Endothelial cell of umbilical vein (primary cell): ENCODE measurements around the gene DENND2C. TPM values are rescaled to one million over a fixed set of nuclear protein-coding genes. Genes with fewer than 3 reads are reported as not detected.

Experiments used
- BruUV-seq: library from RNA; stranded (reverse); fragments of 400-500 nt; replicated peaks from 2 replicates; lab custom pipeline; 2021; lab: Mats Ljungman, UMichigan
- CTCF ChIA-PET: fragments of 300-600, 350-600 bp; sonication (Branson Sonifier 250); formaldehyde crosslinking; loops from one replicate; lab custom pipeline; 2021; ENCODE audit warnings: antibody characterized with exemption, inconsistent platforms; lab: Charles Lee
- POLR2A ChIA-PET: fragments of 300-600, 350-600 bp; sonication (Branson Sonifier 250); formaldehyde crosslinking; loops from one replicate; lab custom pipeline; 2021; ENCODE audit warnings: antibody characterized with exemption, inconsistent platforms; lab: Charles Lee
- DNase-seq: peaks from one replicate; pipeline ENCODE4 v3.0.0-alpha.2; 2011; ENCODE audit warnings: low read depth, low spot score
- FAIRE-seq: peaks from 2 replicates; lab custom pipeline; 2011; peaks lifted over from hg19 to GRCh38; lab: Jason Lieb, UNC
- H2AFZ ChIP-seq: 2 replicates; pipeline ENCODE4 v1.6.0; 2012; ENCODE audit warnings: low read depth, low read length, control low read depth, inconsistent platforms
- H3K27ac ChIP-seq: 2 replicates; pipeline ENCODE4 v1.5.1; 2011; ENCODE audit warnings: low read depth, mild to moderate bottlenecking, control low read depth, low read length, moderate library complexity; ENCODE audit not compliant: insufficient read depth
- H3K27me3 ChIP-seq, 2 experiments: 2 replicates each; pipeline versions ENCODE4 v1.6.0 to v1.6.1; 2011; ENCODE audit warnings: low read length in 2 of 2, mixed read lengths in 1 of 2; ENCODE audit not compliant: control insufficient read depth in 2 of 2, insufficient read depth in 2 of 2
- H3K36me3 ChIP-seq, 2 experiments: 2 replicates in 1 of 2; 3 replicates in 1 of 2; pipeline ENCODE4 v1.5.1; 2011; ENCODE audit warnings: low read length in 2 of 2, mild to moderate bottlenecking in 1 of 2, moderate library complexity in 1 of 2; ENCODE audit not compliant: control insufficient read depth in 2 of 2, insufficient read depth in 2 of 2; ENCODE audit errors: extremely low read depth in 1 of 2
- H3K4me1 ChIP-seq: 3 replicates; pipeline ENCODE4 v1.5.1; 2011; ENCODE audit warnings: mild to moderate bottlenecking, low read length; ENCODE audit not compliant: control insufficient read depth, insufficient read depth; ENCODE audit errors: extremely low read depth
- H3K4me2 ChIP-seq: 2 replicates; pipeline ENCODE4 v1.6.1; 2011; ENCODE audit warnings: low read length, control low read depth, mixed read lengths; ENCODE audit not compliant: insufficient read depth
- H3K4me3 ChIP-seq, 3 experiments: fragments of 200-600 bp in 1 of 3; sonication (generic), shearing (Covaris generic) in 1 of 3; replicated peaks in 1 of 3; 2 replicates each; pipeline ENCODE4 v1.5.1; 2011 to 2016; ENCODE audit warnings: control low read depth in 3 of 3, low read length in 3 of 3, mild to moderate bottlenecking in 2 of 3, inconsistent platforms in 1 of 3, low read depth in 1 of 3, moderate library complexity in 1 of 3; ENCODE audit not compliant: insufficient read depth in 1 of 3
- H3K79me2 ChIP-seq: 2 replicates; pipeline ENCODE4 v1.6.0; 2012; ENCODE audit warnings: low read length, inconsistent platforms; ENCODE audit not compliant: control insufficient read depth, insufficient read depth
- H3K9ac ChIP-seq: replicated peaks from 2 replicates; pipeline ENCODE3; 2011; ENCODE audit warnings: low read length, control low read depth; ENCODE audit not compliant: insufficient read depth; ENCODE audit errors: extremely low read depth
- H3K9me1 ChIP-seq: replicated peaks from 3 replicates; pipeline ENCODE4 v1.6.0; 2011; ENCODE audit warnings: mild to moderate bottlenecking, low read length; ENCODE audit not compliant: control insufficient read depth, insufficient read depth; ENCODE audit errors: extremely low read depth
- H3K9me3 ChIP-seq: replicated peaks from 2 replicates; pipeline ENCODE4 v1.5.1; 2012; ENCODE audit warnings: low read length, inconsistent platforms; ENCODE audit not compliant: control insufficient read depth, insufficient read depth
- H4K20me1 ChIP-seq: replicated peaks from 2 replicates; pipeline ENCODE3; 2011; ENCODE audit warnings: mild to moderate bottlenecking, low read length; ENCODE audit not compliant: control insufficient read depth, insufficient read depth; ENCODE audit errors: extremely low read depth
- EZH2 ChIP-seq: IDR thresholded peaks from 2 replicates; pipeline ENCODE4 v1.6.1; 2012; ENCODE audit warnings: borderline replicate concordance, low read depth, mild to moderate bottlenecking, moderate library complexity, low read length, inconsistent platforms; ENCODE audit not compliant: severe bottlenecking
- FOS ChIP-seq: IDR thresholded peaks from 2 replicates; pipeline ENCODE4 v1.6.1; 2011; ENCODE audit warnings: mild to moderate bottlenecking, low read length, moderate library complexity, borderline replicate concordance; ENCODE audit not compliant: insufficient read depth
- GATA2 ChIP-seq: IDR thresholded peaks from 2 replicates; pipeline ENCODE4 v1.7.0; 2011; ENCODE audit warnings: low read depth, mild to moderate bottlenecking, moderate library complexity, mixed read lengths, low read length; ENCODE audit not compliant: insufficient read length, insufficient read depth
- JUN ChIP-seq: IDR thresholded peaks from 2 replicates; pipeline ENCODE4 v1.6.1; 2011; ENCODE audit warnings: borderline replicate concordance, low read depth; ENCODE audit not compliant: insufficient read length, insufficient read depth
- POLR2AphosphoS5 ChIP-seq: IDR thresholded peaks from 2 replicates; pipeline ENCODE4 v1.6.1; 2012; ENCODE audit warnings: low read depth, mild to moderate bottlenecking, control low read depth, low read length, moderate library complexity; ENCODE audit not compliant: insufficient read depth
- dilution Hi-C: fragments of 300-500 bp; cut with MboI; formaldehyde crosslinking; loops from one replicate; pipeline ENCODE4 v1.15.0; 2019; ENCODE audit warnings: low sequenced_read_pairs; ENCODE audit not compliant: extremely low pct_ligation_motif_present
- intact Hi-C: fragments of 100-400 bp; cut with micrococcal nuclease; formaldehyde crosslinking; loops from one replicate; pipeline ENCODE4 v1.10.0; 2022
- polyA plus RNA-seq, 4 experiments: library from polyadenylated mRNA; depleted of rRNA in 3 of 4; stranded (reverse) in 3 of 4; unstranded in 1 of 4; fragments of >200 nt; gene quantifications; 2 replicates each; pipeline versions ENCODE4 v1.2.1 to v1.2.3, GENCODE V29; 2011 to 2012; ENCODE audit warnings: missing spikeins in 1 of 4
- total RNA-seq: library from RNA; stranded (reverse); gene quantifications from 2 replicates; pipeline ENCODE4 v1.2.3, GENCODE V29; 2021
- TF ChIP-seq, protein P1 (sequence below): IDR thresholded peaks from 2 replicates; pipeline ENCODE4 v1.6.1; 2011; ENCODE audit not compliant: insufficient read depth, insufficient read length

The DENND2C gene
- total and polyA plus RNA-seq, 2 donors (not counting 3 experiments of a cell fraction or from before 2014, with no cell fraction given): 0.12 to 0.22 TPM

DNA sequence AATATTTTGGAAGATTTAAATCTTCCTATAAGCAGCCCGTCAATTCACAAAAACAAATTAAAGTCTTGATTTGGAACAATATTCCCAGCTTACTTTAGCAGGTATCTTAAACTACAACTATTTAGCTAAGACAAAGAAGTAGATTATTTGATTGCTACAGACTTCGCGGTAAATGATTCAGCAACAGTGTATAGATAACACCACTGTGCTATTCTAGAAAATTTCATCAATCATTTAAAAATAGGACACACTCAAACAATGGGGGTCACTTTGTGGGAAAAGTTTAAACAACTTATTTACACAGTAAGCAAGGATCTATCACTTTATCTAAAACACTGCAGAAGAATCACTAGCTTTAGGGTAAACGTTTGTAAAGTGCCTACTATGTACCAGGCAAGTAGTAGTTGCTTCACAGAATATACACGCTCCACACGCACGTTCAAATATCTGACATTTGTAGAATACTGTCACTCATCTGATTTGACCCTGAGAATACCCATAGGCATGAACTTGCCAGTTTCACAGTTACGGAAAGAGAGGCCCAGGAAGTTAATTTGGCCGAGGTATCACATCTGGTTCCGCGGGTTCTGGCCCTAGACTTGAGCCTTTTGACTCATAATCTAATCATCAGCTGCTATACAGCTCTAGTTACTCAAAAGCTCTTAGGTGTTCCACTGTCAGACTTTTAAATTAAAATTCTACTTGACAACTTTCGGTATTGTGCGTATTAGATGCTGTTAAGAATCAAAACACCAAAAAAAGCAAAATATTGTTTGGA is 876 bp downstream of the DENND2C start:
- DNase-seq: no peak
- Histone ChIP-seq H4K20me1 (no peaks in the 10 kb centered on the region), H3K4me3 (peak overlapping the region; percentile 56 to 65 (median 62)), H3K9ac (peak overlapping the region; percentile 3), H3K79me2 (no peaks in the 10 kb centered on the region), H3K4me2 (peak overlapping the region; percentile 91), H3K4me1 (peaks cover 11% of the 10 kb centered on the region), H3K27ac (no peak overlapping the region), H3K9me1 (no peaks in the 10 kb centered on the region), H2AFZ (peak overlapping the region; percentile 97), H3K27me3 (peaks cover 4 to 13% of the 10 kb centered on the region in 2 experiments), H3K36me3 (no peaks in the 10 kb centered on the region), H3K9me3 (no peaks in the 10 kb centered on the region)
- FAIRE-seq: no peak
- TF ChIP-seq POLR2AphosphoS5 (no peak), FOS (no peak), JUN (no peak), EZH2 (no peak), GATA2 (no peak)
- TF ChIP-seq, protein P1, sequence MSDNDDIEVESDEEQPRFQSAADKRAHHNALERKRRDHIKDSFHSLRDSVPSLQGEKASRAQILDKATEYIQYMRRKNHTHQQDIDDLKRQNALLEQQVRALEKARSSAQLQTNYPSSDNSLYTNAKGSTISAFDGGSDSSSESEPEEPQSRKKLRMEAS: no peak
- POLR2A ChIA-PET: no interaction called here
- dilution Hi-C loops: no loop called here
- CTCF ChIA-PET: interaction anchor here (1.2 to 1.5 kb wide), 5 partner anchors 9 to 386 kb away, joined by 3 to 8 read pairs (median 5); no protein-coding TSS in a partner anchor
- intact Hi-C loops: no loop called here
- no TSS peak for BruUV-seq
